K562 (cell line): ENCODE data around the gene ZNF648. TPM values are rescaled to one million over a fixed set of nuclear protein-coding genes. Genes with fewer than 3 reads are reported as not detected.

Experiments
- ATAC-seq: fragments of 200-7000 bp; cut with Tn5 transposase; 3 replicates; pipeline ENCODE4 v1.9.1; 2020; ENCODE audit warnings: moderate library complexity
- BruUV-seq: library from RNA; stranded (reverse); fragments of 400-500 nt; replicated peaks from 2 replicates; lab custom pipeline; 2021; lab: Mats Ljungman, UMichigan
- CTCF ChIA-PET: fragments of 300-600 bp; formaldehyde crosslinking; extraction: SDS; loops from one replicate; lab custom pipeline; 2021; ENCODE audit warnings: low intra/inter-chr PET ratio; lab: Yijun Ruan, JAX
- POLR2A ChIA-PET: fragments of 300-600, 350-650 bp; sonication (Branson Sonifier 250); formaldehyde crosslinking; extraction: SDS; loops from one replicate; lab custom pipeline; 2021; ENCODE audit warnings: antibody characterized with exemption, inconsistent platforms; lab: Yijun Ruan, JAX
- DNase-seq, 4 experiments: peaks; one replicate each; pipeline versions ENCODE4 v3.0.0 to v3.0.0-alpha.2; 2011 to 2018; ENCODE audit warnings: low spot score in 3 of 4, mixed read lengths in 3 of 4; ENCODE audit errors: extremely low read depth in 1 of 4
- FAIRE-seq: peaks from 2 replicates; lab custom pipeline; 2011; peaks lifted over from hg19 to GRCh38; lab: Jason Lieb, UNC
- H2AFZ ChIP-seq: 2 replicates; pipeline ENCODE4 v1.6.0; 2011; ENCODE audit warnings: low read depth, low read length, control low read depth, inconsistent platforms
- H3K27ac ChIP-seq: fragments of 200-600 bp; 3 replicates; pipeline ENCODE4 v1.8.0; 2011; ENCODE audit warnings: low read depth, mild to moderate bottlenecking, control low read depth, inconsistent platforms, low read length, moderate library complexity, mixed read lengths; ENCODE audit errors: extremely low read depth
- H3K27me3 ChIP-seq, 2 experiments: fragments of 300-600 bp in 1 of 2; 2 replicates in 1 of 2; 3 replicates in 1 of 2; pipeline versions ENCODE4 v1.6.0 to v1.8.0; 2011; ENCODE audit warnings: inconsistent platforms in 2 of 2, low read length in 2 of 2, mild to moderate bottlenecking in 1 of 2, mixed read lengths in 1 of 2, moderate library complexity in 1 of 2; ENCODE audit not compliant: control insufficient read depth in 2 of 2, insufficient read depth in 2 of 2
- H3K36me3 ChIP-seq: fragments of 300-600 bp; 3 replicates; pipeline ENCODE4 v1.8.0; 2011; ENCODE audit warnings: mild to moderate bottlenecking, low read length, inconsistent platforms; ENCODE audit not compliant: control insufficient read depth, insufficient read depth
- H3K4me1 ChIP-seq, 2 experiments: fragments of 200-600 bp in 1 of 2; replicated peaks in 1 of 2; 2 replicates in 1 of 2; 3 replicates in 1 of 2; pipeline versions ENCODE4 v1.5.1 to v1.8.0; 2011; ENCODE audit warnings: inconsistent platforms in 2 of 2, low read length in 2 of 2, mild to moderate bottlenecking in 1 of 2, mixed read lengths in 1 of 2, moderate library complexity in 1 of 2; ENCODE audit not compliant: control insufficient read depth in 2 of 2, insufficient read depth in 2 of 2
- H3K4me2 ChIP-seq: 2 replicates; pipeline ENCODE4 v1.6.1; 2011; ENCODE audit warnings: low read length, control low read depth, inconsistent platforms, mixed read lengths; ENCODE audit not compliant: insufficient read depth
- H3K4me3 ChIP-seq: fragments of 200-600 bp; sonication (generic), shearing (Covaris generic); 2 replicates; pipeline ENCODE4 v1.5.1; 2016; ENCODE audit warnings: control low read depth, inconsistent platforms
- H3K79me2 ChIP-seq: fragments of 200-600 bp; 3 replicates; pipeline ENCODE4 v1.8.0; 2011; ENCODE audit warnings: low read length, inconsistent platforms; ENCODE audit not compliant: control insufficient read depth, insufficient read depth
- H3K9ac ChIP-seq, 2 experiments: 2 replicates each; pipeline versions ENCODE4 v1.6.0 to v1.6.1; 2011; ENCODE audit warnings: low read depth in 2 of 2, low read length in 2 of 2, control low read depth in 1 of 2, inconsistent platforms in 1 of 2, mild to moderate bottlenecking in 1 of 2, mixed read lengths in 1 of 2; ENCODE audit not compliant: insufficient read depth in 1 of 2
- H3K9me1 ChIP-seq: one replicate; pipeline ENCODE4 v1.6.0; 2011; ENCODE audit warnings: inconsistent platforms, mild to moderate bottlenecking, low read length, moderate library complexity; ENCODE audit not compliant: control insufficient read depth, insufficient read depth
- H3K9me3 ChIP-seq: replicated peaks from 2 replicates; pipeline ENCODE4 v1.5.1; 2011; ENCODE audit warnings: low read depth, low read length, inconsistent platforms; ENCODE audit not compliant: control insufficient read depth, insufficient read depth
- H4K20me1 ChIP-seq: replicated peaks from 2 replicates; pipeline ENCODE4 v1.6.1; 2011; ENCODE audit warnings: low read length, inconsistent platforms, mixed read lengths; ENCODE audit not compliant: control insufficient read depth, insufficient read depth
- CTCF ChIP-seq, 3 experiments: IDR thresholded peaks in 2 of 3; conservative IDR thresholded peaks in 1 of 3; 2 replicates each; pipeline ENCODE4 v1.5.1; 2011 to 2012; ENCODE audit warnings: low read length in 3 of 3, mild to moderate bottlenecking in 3 of 3, control low read depth in 2 of 3, improper control_type of control experiment in 1 of 3, inconsistent platforms in 1 of 3, low read depth in 1 of 3, mixed read lengths in 1 of 3, moderate library complexity in 1 of 3; ENCODE audit not compliant: insufficient read depth in 2 of 3
- DEAF1 ChIP-seq: fragments of 450-650 bp; formaldehyde crosslinking; IDR thresholded peaks from 2 replicates; pipeline ENCODE4 v1.4.0; 2020; ENCODE audit warnings: mild to moderate bottlenecking, moderate library complexity
- MEF2D ChIP-seq: conservative IDR thresholded peaks from 2 replicates; pipeline ENCODE4 v1.6.1; 2016; ENCODE audit warnings: low read depth, missing genetic modification characterization, missing compliant biosample characterization
- RAD21 ChIP-seq, 2 experiments: fragments of 250-450 bp in 1 of 2; fragments of 450-650 bp in 1 of 2; sonication (Bioruptor Pico) in 1 of 2; formaldehyde crosslinking in 1 of 2; IDR thresholded peaks in 1 of 2; conservative IDR thresholded peaks in 1 of 2; 2 replicates each; pipeline versions ENCODE4 v1.4.0 to v1.8.0; 2020 to 2022; ENCODE audit warnings: mild to moderate bottlenecking in 2 of 2, moderate library complexity in 1 of 2
- REST ChIP-seq, 2 experiments: fragments of 450-650 bp; formaldehyde crosslinking in 1 of 2; IDR thresholded peaks; 2 replicates each; pipeline versions ENCODE4 v1.4.0 to v1.6.1; 2014 to 2020; ENCODE audit warnings: mild to moderate bottlenecking in 2 of 2, borderline replicate concordance in 1 of 2, low read depth in 1 of 2
- SMARCA4 ChIP-seq: fragments of 450-650 bp; IDR thresholded peaks from 2 replicates; pipeline ENCODE4 v1.6.1; 2016
- SMC3 ChIP-seq: conservative IDR thresholded peaks from 2 replicates; pipeline ENCODE4 v1.6.1; 2011; ENCODE audit warnings: low read depth, low read length, improper control_type of control experiment; ENCODE audit not compliant: insufficient read depth
- SRSF9 ChIP-seq: fragments of 200-400 bp; formaldehyde crosslinking; IDR thresholded peaks from 2 replicates; pipeline ENCODE4 v1.6.1; 2017; ENCODE audit warnings: low read depth, low read length, borderline replicate concordance
- WGBS: fragments of 100-300 bp; shearing (Covaris generic); methylation state at CpG from one replicate; pipeline ENCODE4 v1.1.6; 2016; ENCODE audit warnings: low coverage, mixed read lengths; ENCODE audit not compliant: insufficient coverage; ENCODE audit errors: missing lambda C conversion rate; 5-methylcytosine and 5-hydroxymethylcytosine counted together
- in situ Hi-C: fragments of 300-500 bp; cut with MboI; formaldehyde crosslinking; loops from 4 replicates; pipeline ENCODE4 v1.15.0; 2018; ENCODE audit warnings: inconsistent platforms, mixed read lengths
- intact Hi-C: fragments of 100-400 bp; cut with micrococcal nuclease; formaldehyde crosslinking; loops from 2 replicates; pipeline ENCODE4 v1.14.2; 2022
- polyA plus RNA-seq, 8 experiments: library from polyadenylated mRNA; depleted of rRNA in 4 of 8; stranded (reverse) in 5 of 8; unstranded in 3 of 8; fragments of >200 nt; fragmentation: Nextera tagmentation in 2 of 8; fragmentation: Illumina TruSeq in 1 of 8; extraction: Ambion mirVana in 2 of 8; extraction: Trizol in 1 of 8; gene quantifications; 2 replicates each; pipeline versions ENCODE4 v1.2.1 to v1.2.3, GENCODE V29; 2011 to 2014; ENCODE audit warnings: inconsistent platforms in 1 of 8, missing spikeins in 1 of 8
- total RNA-seq, 7 experiments: library from RNA; depleted of rRNA in 6 of 7; stranded (reverse); fragments of >200 nt in 6 of 7; fragmentation: Illumina TruSeq in 2 of 7; extraction: Trizol in 2 of 7; gene quantifications; 2 replicates each; pipeline versions ENCODE4 v1.2.1 to v1.2.3, GENCODE V29; 2011 to 2021; ENCODE audit warnings: low replicate concordance in 1 of 7

Gene ZNF648
- total and polyA plus RNA-seq, 9 of the 15 experiments (the other 6 are each of a cell fraction or from before 2014, with no cell fraction given) = 0.06 to 0.27 (median 0.18) TPM; not detected in 2

- Histone ChIP-seq H3K9me3 (no peaks in the 10 kb centered on the region), H3K4me1 (peaks cover 0 to 12% of the 10 kb centered on the region in 2 experiments; a peak in 1 of 5 replicates), H4K20me1 (no peaks in the 10 kb centered on the region), H2AFZ (no peak overlapping the region), H3K27ac (no peak overlapping the region), H3K4me2 (no peak overlapping the region), H3K9ac (no peak overlapping the region), H3K36me3 (no peaks in the 10 kb centered on the region), H3K27me3 (peaks cover 27 to 30% of the 10 kb centered on the region in 2 experiments), H3K79me2 (no peaks in the 10 kb centered on the region), H3K9me1 (no peaks in the 10 kb centered on the region), H3K4me3 (no peak overlapping the region)
- WGBS = 4% methylated on average over 4 of the region's 4 CpGs
- in situ Hi-C loops (no loop called here), intact Hi-C loops (loop anchor here (1.0 to 5.0 kb wide), 2 partner anchors 118 to 576 kb away; no protein-coding TSS in a partner anchor)
- FAIRE-seq = no peak
- peak; percentile 47 to 70 (median 51) for DNase-seq
- ChIA-PET POLR2A (interaction anchor here (0.5 to 1.0 kb wide), 3 partner anchors 31 to 51 kb away, joined by 3 to 5 read pairs (median 4); no protein-coding TSS in a partner anchor), CTCF (interaction anchor here (0.6 kb wide), 1 partner anchor 269 kb away, joined by 3 read pairs; no protein-coding TSS in a partner anchor)
- ATAC-seq = peak; percentile 85
- no TSS peak for BruUV-seq
- TF ChIP-seq SMC3 = peak; percentile 43; the same call in 1 of the 2 replicates
- no peak for TF ChIP-seq SRSF9
- 0 out of 2 replicates have a peak, but pooled peaks have one; percentile 42 for TF ChIP-seq DEAF1 (CRISPR knock-in tag)
- peak; percentile 56; the same call in 1 of the 2 replicates for TF ChIP-seq REST (IDR thresholded peaks at IDR 0.05; ENCODE audit: borderline replicate concordance)
- TF ChIP-seq REST (CRISPR knock-in tag; IDR thresholded peaks at IDR 0.05; ENCODE audit: low read depth) = no peak
- peak; percentile 59 to 79 (median 69); a peak in 5 of 6 replicates for TF ChIP-seq CTCF (IDR thresholded peaks at IDR 0.05 in 2 of 3, conservative IDR thresholded peaks at IDR 0.05 in 1 of 3; ENCODE audit: insufficient read depth in 2 of 3, low read depth in 1 of 3, low read length in 3 of 3)
- TF ChIP-seq MEF2D (tag) = no peak
- peak; percentile 70 for TF ChIP-seq SMARCA4
- peak; percentile 61 to 77 for TF ChIP-seq RAD21 (CRISPR knock-in tag; conservative IDR thresholded peaks at IDR 0.05 in 1 of 2, IDR thresholded peaks at IDR 0.05 in 1 of 2)
Observed at GRCh38 chr1:182054698-182055326, 6.7 kb downstream of the ZNF648 start.
